GM12878 (cell line): ENCODE results near the gene ARFIP1. TPM values are rescaled to one million over a fixed set of nuclear protein-coding genes. Genes with fewer than 3 reads are reported as not detected.

Experiments used
- ATAC-seq: fragments of 200-7000 bp; cut with Tn5 transposase; 3 replicates; pipeline ENCODE4 v1.9.1; 2020; ENCODE audit warnings: mild to moderate bottlenecking, moderate library complexity
- BruUV-seq: library from RNA; stranded (reverse); fragments of 400-500 nt; replicated peaks from 2 replicates; lab custom pipeline; 2021; lab: Mats Ljungman, UMichigan
- CTCF ChIA-PET: fragments of 300-600 bp; sonication (Branson Sonifier 250); formaldehyde crosslinking; extraction: SDS; loops from one replicate; lab custom pipeline; 2021; ENCODE audit warnings: inconsistent platforms; lab: Yijun Ruan, JAX
- POLR2A ChIA-PET: fragments of 350-600 bp; formaldehyde crosslinking; extraction: SDS; loops from one replicate; lab custom pipeline; 2021; ENCODE audit warnings: inconsistent platforms; lab: Charles Lee
- RAD21 ChIA-PET: fragments of 300-600 bp; sonication (Branson Sonifier 250); formaldehyde crosslinking; loops from one replicate; lab custom pipeline; 2023; ENCODE audit warnings: antibody characterized with exemption; ENCODE audit not compliant: unreplicated experiment; lab: Charles Lee
- SMC1A ChIA-PET: fragments of 300-600 bp; sonication (Branson Sonifier 250); formaldehyde crosslinking; loops from one replicate; lab custom pipeline; 2023; ENCODE audit not compliant: unreplicated experiment, uncharacterized antibody; lab: Charles Lee
- DNase-seq: peaks from one replicate; pipeline ENCODE4 v3.0.0-alpha.2; 2011; ENCODE audit warnings: low read depth, low spot score
- FAIRE-seq: peaks from 3 replicates; lab custom pipeline; 2011; peaks lifted over from hg19 to GRCh38; lab: Jason Lieb, UNC
- H2AFZ ChIP-seq: 2 replicates; pipeline ENCODE4 v1.6.0; 2011; ENCODE audit warnings: low read depth, low read length, control low read depth; ENCODE audit not compliant: control insufficient read depth
- H3K27ac ChIP-seq: 2 replicates; pipeline ENCODE4 v1.5.1; 2011; ENCODE audit warnings: control low read depth; ENCODE audit not compliant: control insufficient read depth, insufficient read depth
- H3K27me3 ChIP-seq, 2 experiments: replicated peaks in 1 of 2; 2 replicates each; pipeline versions ENCODE4 v1.6.0 to v1.6.1; 2011; ENCODE audit warnings: low read length in 1 of 2; ENCODE audit not compliant: control insufficient read depth in 2 of 2, insufficient read depth in 2 of 2
- H3K36me3 ChIP-seq, 2 experiments: 2 replicates each; pipeline ENCODE4 v1.5.1; 2011; ENCODE audit warnings: low read length in 1 of 2; ENCODE audit not compliant: control insufficient read depth in 2 of 2, insufficient read depth in 2 of 2
- H3K4me1 ChIP-seq: 2 replicates; pipeline ENCODE4 v1.6.1; 2011; ENCODE audit warnings: mild to moderate bottlenecking, low read length, moderate library complexity, mixed read lengths; ENCODE audit not compliant: control insufficient read depth, insufficient read depth
- H3K4me2 ChIP-seq: 2 replicates; pipeline ENCODE4 v1.6.0; 2011; ENCODE audit warnings: control low read depth; ENCODE audit not compliant: control insufficient read depth, insufficient read depth
- H3K4me3 ChIP-seq: fragments of 200-600 bp; sonication (generic); 2 replicates; pipeline ENCODE4 v1.5.1; 2016
- H3K79me2 ChIP-seq: 2 replicates; pipeline ENCODE4 v1.6.0; 2011; ENCODE audit warnings: low read length; ENCODE audit not compliant: control insufficient read depth, insufficient read depth
- H3K9ac ChIP-seq: 2 replicates; pipeline ENCODE4 v1.8.0; 2011; ENCODE audit warnings: low read length, control low read depth, mixed read lengths; ENCODE audit not compliant: control insufficient read depth, insufficient read depth
- H3K9me3 ChIP-seq: replicated peaks from 3 replicates; pipeline ENCODE4 v1.5.1; 2011; ENCODE audit warnings: mild to moderate bottlenecking, low read length; ENCODE audit not compliant: control insufficient read depth, insufficient read depth
- H4K20me1 ChIP-seq: 2 replicates; pipeline ENCODE4 v1.6.0; 2011; ENCODE audit not compliant: control insufficient read depth, insufficient read depth
- BACH1 ChIP-seq: fragments of 450-650 bp; IDR thresholded peaks from 2 replicates; pipeline ENCODE4 v1.6.1; 2017; ENCODE audit warnings: mild to moderate bottlenecking, borderline replicate concordance
- CHD1 ChIP-seq: IDR thresholded peaks from 2 replicates; pipeline ENCODE4 v1.6.1; 2012; ENCODE audit warnings: low read depth, low read length, improper control_type of control experiment
- CTCF ChIP-seq, 3 experiments: IDR thresholded peaks in 2 of 3; conservative IDR thresholded peaks in 1 of 3; 2 replicates each; pipeline ENCODE4 v1.5.1; 2011; ENCODE audit warnings: low read depth in 3 of 3, low read length in 3 of 3, mild to moderate bottlenecking in 3 of 3, control low read depth in 2 of 3, moderate library complexity in 2 of 3, inconsistent platforms in 1 of 3, mixed read lengths in 1 of 3; ENCODE audit not compliant: control insufficient read depth in 2 of 3, insufficient read depth in 1 of 3; ENCODE audit errors: extremely low read depth in 1 of 3
- ETV6 ChIP-seq, 2 experiments: fragments of 450-650 bp in 1 of 2; IDR thresholded peaks in 1 of 2; conservative IDR thresholded peaks in 1 of 2; 2 replicates each; pipeline ENCODE4 v1.6.1; 2014; ENCODE audit warnings: antibody characterized with exemption in 1 of 2, borderline replicate concordance in 1 of 2, low read depth in 1 of 2, mild to moderate bottlenecking in 1 of 2, moderate library complexity in 1 of 2
- IRF3 ChIP-seq: fragments of 450-650 bp; IDR thresholded peaks from 2 replicates; pipeline ENCODE4 v1.6.1; 2014; ENCODE audit warnings: mild to moderate bottlenecking
- JUND ChIP-seq: IDR thresholded peaks from 2 replicates; pipeline ENCODE4 v1.6.1; 2012; ENCODE audit warnings: low read depth, mild to moderate bottlenecking, low read length, improper control_type of control experiment, moderate library complexity
- LARP7 ChIP-seq: fragments of 450-650 bp; IDR thresholded peaks from 2 replicates; pipeline ENCODE4 v1.6.1; 2017; ENCODE audit warnings: mild to moderate bottlenecking
- PAX8 ChIP-seq: fragments of 450-650 bp; IDR thresholded peaks from 2 replicates; pipeline ENCODE4 v1.6.1; 2017; ENCODE audit warnings: mild to moderate bottlenecking, moderate library complexity
- POLR2AphosphoS2 ChIP-seq: IDR thresholded peaks from 2 replicates; pipeline ENCODE4 v1.6.1; 2011; ENCODE audit warnings: low read depth, mild to moderate bottlenecking, low read length, improper control_type of control experiment, moderate library complexity
- POLR2AphosphoS5 ChIP-seq: IDR thresholded peaks from 2 replicates; pipeline ENCODE4 v1.6.1; 2011; ENCODE audit warnings: mild to moderate bottlenecking, low read length, inconsistent platforms
- RAD51 ChIP-seq: fragments of 450-650 bp; IDR thresholded peaks from 2 replicates; pipeline ENCODE4 v1.6.1; 2016; ENCODE audit warnings: moderate library complexity, mild to moderate bottlenecking, inconsistent platforms
- SMAD1 ChIP-seq: fragments of 450-650 bp; IDR thresholded peaks from 2 replicates; pipeline ENCODE4 v1.6.1; 2018; ENCODE audit warnings: mild to moderate bottlenecking, low read depth; ENCODE audit not compliant: partially characterized antibody
- SMC3 ChIP-seq: IDR thresholded peaks from 2 replicates; pipeline ENCODE4 v1.6.1; 2011; ENCODE audit warnings: low read length, improper control_type of control experiment, borderline replicate concordance
- SREBF1 ChIP-seq: IDR thresholded peaks from 2 replicates; pipeline ENCODE4 v1.6.1; 2012; ENCODE audit warnings: mild to moderate bottlenecking, low read length
- TAF1 ChIP-seq: IDR thresholded peaks from 2 replicates; pipeline ENCODE4 v1.6.1; 2011; ENCODE audit warnings: mild to moderate bottlenecking, low read depth, low read length, borderline replicate concordance
- TCF12 ChIP-seq: IDR thresholded peaks from 2 replicates; pipeline ENCODE4 v1.6.1; 2011; ENCODE audit warnings: low read depth, mild to moderate bottlenecking, low read length
- ZNF24 ChIP-seq: fragments of 450-650 bp; IDR thresholded peaks from 2 replicates; pipeline ENCODE4 v1.6.1; 2017; ENCODE audit warnings: antibody characterized with exemption, mild to moderate bottlenecking
- WGBS: methylation state at CpG from one replicate; pipeline ENCODE4 v1.1.6; 2016; ENCODE audit warnings: low lambda C conversion rate; ENCODE audit not compliant: insufficient replicate concordance, insufficient coverage; ENCODE audit errors: missing lambda C conversion rate; 5-methylcytosine and 5-hydroxymethylcytosine counted together
- in situ Hi-C: fragments of 300-500 bp; cut with MboI; formaldehyde crosslinking; loops from 9 replicates; pipeline ENCODE4 v1.14.3; 2018; ENCODE audit warnings: mixed read lengths
- intact Hi-C: fragments of 100-400 bp; cut with micrococcal nuclease; formaldehyde crosslinking; loops from one replicate; pipeline ENCODE4 v1.14.2; 2022; ENCODE audit not compliant: unreplicated experiment
- polyA plus RNA-seq, 11 experiments: library from polyadenylated mRNA; depleted of rRNA in 4 of 11; unstranded in 6 of 11; stranded (reverse) in 5 of 11; fragments of >200 nt; fragmentation: Nextera tagmentation in 4 of 11; fragmentation: Illumina TruSeq in 1 of 11; extraction: Ambion mirVana in 4 of 11; extraction: Trizol in 1 of 11; gene quantifications; 1 replicate in 1 of 11; 2 replicates in 10 of 11; pipeline versions ENCODE4 v1.2.1 to v1.2.3, GENCODE V29; 2011 to 2016; ENCODE audit warnings: inconsistent platforms in 2 of 11, missing spikeins in 2 of 11, low read depth in 1 of 11
- total RNA-seq, 4 experiments: library from RNA; depleted of rRNA in 3 of 4; stranded (reverse); fragments of >200 nt in 3 of 4; fragmentation: Illumina TruSeq in 1 of 4; extraction: Trizol in 1 of 4; gene quantifications; 2 replicates each; pipeline versions ENCODE4 v1.2.1 to v1.2.3, GENCODE V29; 2013 to 2021
- TF ChIP-seq, protein P1 (sequence below): fragments of 450-650 bp; IDR thresholded peaks from 2 replicates; pipeline ENCODE4 v1.6.1; 2016; ENCODE audit warnings: mild to moderate bottlenecking, moderate library complexity, borderline replicate concordance
- TF ChIP-seq, protein P2 (sequence below): IDR thresholded peaks from 2 replicates; pipeline ENCODE4 v1.6.1; 2012; ENCODE audit warnings: low read depth, low read length, improper control_type of control experiment

The ARFIP1 gene
- total and polyA plus RNA-seq, 10 of the 15 experiments (the other 5 are each of a cell fraction or from before 2014, with no cell fraction given): 9.5 to 21.7 (median 15.4) TPM

- in situ Hi-C loops: no loop called here
- Histone ChIP-seq H3K4me1 (no peaks in the 10 kb centered on the region), H3K9me3 (no peaks in the 10 kb centered on the region), H3K79me2 (no peaks in the 10 kb centered on the region), H3K27ac (no peak overlapping the region), H4K20me1 (no peaks in the 10 kb centered on the region), H2AFZ (no peak overlapping the region), H3K9ac (no peak overlapping the region), H3K4me2 (no peak overlapping the region), H3K36me3 (peaks cover 0 to 6% of the 10 kb centered on the region in 2 experiments; a peak in 1 of 4 replicates), H3K4me3 (no peak overlapping the region), H3K27me3 (no peaks in the 10 kb centered on the region)
- WGBS: 100% methylated on average over 1 of the region's 1 CpG
- RAD21 ChIA-PET: no interaction called here
- CTCF ChIA-PET: no interaction called here
- SMC1A ChIA-PET: interaction anchor here (0.6 to 3.4 kb wide), 2 partner anchors 7 to 85 kb away, joined by 4 to 17 read pairs; no protein-coding TSS in a partner anchor
- no TSS peak for BruUV-seq
- ATAC-seq (no peak), DNase-seq (no peak), FAIRE-seq (no peak)
- POLR2A ChIA-PET: no interaction called here
- TF ChIP-seq POLR2AphosphoS2 (no peak), ZNF24 (no peak), JUND (no peak), RAD51 (no peak), CHD1 (no peak), SREBF1 (no peak), ETV6 (conservative IDR thresholded peaks at IDR 0.05 in 1 of 2, IDR thresholded peaks at IDR 0.05 in 1 of 2; ENCODE audit: borderline replicate concordance in 1 of 2, low read depth in 1 of 2) (no peak), POLR2AphosphoS5 (no peak), LARP7 (no peak), SMAD1 (no peak), TAF1 (no peak), SMC3 (no peak), IRF3 (no peak), PAX8 (no peak), TCF12 (no peak), BACH1 (no peak), CTCF (IDR thresholded peaks at IDR 0.05 in 2 of 3, conservative IDR thresholded peaks at IDR 0.05 in 1 of 3; ENCODE audit: control insufficient read depth in 2 of 3, extremely low read depth in 1 of 3, insufficient read depth in 1 of 3, low read depth in 3 of 3, low read length in 3 of 3) (no peak)
- TF ChIP-seq, protein P1, sequence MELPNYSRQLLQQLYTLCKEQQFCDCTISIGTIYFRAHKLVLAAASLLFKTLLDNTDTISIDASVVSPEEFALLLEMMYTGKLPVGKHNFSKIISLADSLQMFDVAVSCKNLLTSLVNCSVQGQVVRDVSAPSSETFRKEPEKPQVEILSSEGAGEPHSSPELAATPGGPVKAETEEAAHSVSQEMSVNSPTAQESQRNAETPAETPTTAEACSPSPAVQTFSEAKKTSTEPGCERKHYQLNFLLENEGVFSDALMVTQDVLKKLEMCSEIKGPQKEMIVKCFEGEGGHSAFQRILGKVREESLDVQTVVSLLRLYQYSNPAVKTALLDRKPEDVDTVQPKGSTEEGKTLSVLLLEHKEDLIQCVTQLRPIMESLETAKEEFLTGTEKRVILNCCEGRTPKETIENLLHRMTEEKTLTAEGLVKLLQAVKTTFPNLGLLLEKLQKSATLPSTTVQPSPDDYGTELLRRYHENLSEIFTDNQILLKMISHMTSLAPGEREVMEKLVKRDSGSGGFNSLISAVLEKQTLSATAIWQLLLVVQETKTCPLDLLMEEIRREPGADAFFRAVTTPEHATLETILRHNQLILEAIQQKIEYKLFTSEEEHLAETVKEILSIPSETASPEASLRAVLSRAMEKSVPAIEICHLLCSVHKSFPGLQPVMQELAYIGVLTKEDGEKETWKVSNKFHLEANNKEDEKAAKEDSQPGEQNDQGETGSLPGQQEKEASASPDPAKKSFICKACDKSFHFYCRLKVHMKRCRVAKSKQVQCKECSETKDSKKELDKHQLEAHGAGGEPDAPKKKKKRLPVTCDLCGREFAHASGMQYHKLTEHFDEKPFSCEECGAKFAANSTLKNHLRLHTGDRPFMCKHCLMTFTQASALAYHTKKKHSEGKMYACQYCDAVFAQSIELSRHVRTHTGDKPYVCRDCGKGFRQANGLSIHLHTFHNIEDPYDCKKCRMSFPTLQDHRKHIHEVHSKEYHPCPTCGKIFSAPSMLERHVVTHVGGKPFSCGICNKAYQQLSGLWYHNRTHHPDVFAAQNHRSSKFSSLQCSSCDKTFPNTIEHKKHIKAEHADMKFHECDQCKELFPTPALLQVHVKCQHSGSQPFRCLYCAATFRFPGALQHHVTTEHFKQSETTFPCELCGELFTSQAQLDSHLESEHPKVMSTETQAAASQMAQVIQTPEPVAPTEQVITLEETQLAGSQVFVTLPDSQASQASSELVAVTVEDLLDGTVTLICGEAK: no peak
- TF ChIP-seq, protein P2, sequence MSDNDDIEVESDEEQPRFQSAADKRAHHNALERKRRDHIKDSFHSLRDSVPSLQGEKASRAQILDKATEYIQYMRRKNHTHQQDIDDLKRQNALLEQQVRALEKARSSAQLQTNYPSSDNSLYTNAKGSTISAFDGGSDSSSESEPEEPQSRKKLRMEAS: no peak
- intact Hi-C loops: no loop called here
Observed at GRCh38 chr4:152894673-152895072, 114.9 kb downstream of the ARFIP1 start.
